K562 (cell line): ENCODE data around the gene B4GALNT2. TPM values are rescaled to one million over a fixed set of nuclear protein-coding genes. Genes with fewer than 3 reads are reported as not detected.

Experiments
- BRF1 ChIP-seq: IDR thresholded peaks from 3 replicates; pipeline ENCODE4 v1.6.1; 2011; ENCODE audit warnings: borderline replicate concordance, mild to moderate bottlenecking; ENCODE audit not compliant: insufficient read length; ENCODE audit errors: extremely low read depth
- C11orf30 ChIP-seq: fragments of 450-650 bp; IDR thresholded peaks from 2 replicates; pipeline ENCODE4 v1.6.1; 2016; ENCODE audit warnings: low read depth, mild to moderate bottlenecking
- CC2D1A ChIP-seq: fragments of 450-650 bp; IDR thresholded peaks from 2 replicates; pipeline ENCODE4 v1.6.1; 2017; ENCODE audit warnings: mild to moderate bottlenecking
- CEBPB ChIP-seq: fragments of 450-650 bp; IDR thresholded peaks from 2 replicates; pipeline ENCODE4 v1.6.1; 2016; ENCODE audit warnings: missing genetic modification characterization, missing compliant biosample characterization
- DMBX1 ChIP-seq: fragments of 250-450 bp; sonication (Bioruptor Pico); IDR thresholded peaks from 2 replicates; pipeline ENCODE4 v1.8.0; 2022; ENCODE audit warnings: inconsistent platforms, mild to moderate bottlenecking, moderate library complexity, borderline replicate concordance
- HDAC6 ChIP-seq: IDR thresholded peaks from 2 replicates; pipeline ENCODE4 v1.6.1; 2012; ENCODE audit warnings: low read depth, mild to moderate bottlenecking, control low read depth, inconsistent platforms, low read length, moderate library complexity
- HDAC8 ChIP-seq: fragments of 450-650 bp; IDR thresholded peaks from 2 replicates; pipeline ENCODE4 v1.6.1; 2016; ENCODE audit warnings: mild to moderate bottlenecking, missing genetic modification characterization, moderate library complexity, missing compliant biosample characterization
- HMG20A ChIP-seq: fragments of 450-650 bp; formaldehyde crosslinking; conservative IDR thresholded peaks from 2 replicates; pipeline ENCODE4 v1.4.0; 2020; ENCODE audit warnings: mild to moderate bottlenecking, mixed read lengths
- HMGN3 ChIP-seq: IDR thresholded peaks from 2 replicates; pipeline ENCODE4 v1.6.1; 2011; ENCODE audit warnings: borderline replicate concordance, low read depth, mild to moderate bottlenecking, mixed read lengths, low read length; ENCODE audit not compliant: insufficient read length; ENCODE audit errors: extremely low read depth
- MCM5 ChIP-seq: fragments of 450-650 bp; IDR thresholded peaks from 2 replicates; pipeline ENCODE4 v1.6.1; 2016; ENCODE audit warnings: low read depth
- MXI1 ChIP-seq: IDR thresholded peaks from 2 replicates; pipeline ENCODE4 v1.6.1; 2011; ENCODE audit warnings: low read depth, mild to moderate bottlenecking, improper control_type of control experiment, low read length
- NFIX ChIP-seq: fragments of 250-450 bp; sonication (Bioruptor Pico); IDR thresholded peaks from 2 replicates; pipeline ENCODE4 v1.4.0; 2020; ENCODE audit warnings: low read depth, mild to moderate bottlenecking, moderate library complexity
- PHB2 ChIP-seq: fragments of 450-650 bp; IDR thresholded peaks from 2 replicates; pipeline ENCODE4 v1.6.1; 2017; ENCODE audit warnings: low read depth
- PHF8 ChIP-seq: fragments of 200-600 bp; sonication (generic); IDR thresholded peaks from 2 replicates; pipeline ENCODE4 v1.6.1; 2012; ENCODE audit warnings: mixed run types, mild to moderate bottlenecking, inconsistent platforms, low read length, moderate library complexity, borderline replicate concordance
- PURB ChIP-seq: sonication (generic); formaldehyde crosslinking; IDR thresholded peaks from 2 replicates; pipeline ENCODE4 v1.9.0; 2021; ENCODE audit warnings: low read depth, mild to moderate bottlenecking, missing genetic modification reagents
- PYGO2 ChIP-seq: fragments of 450-650 bp; IDR thresholded peaks from 2 replicates; pipeline ENCODE4 v1.6.1; 2016; ENCODE audit warnings: mild to moderate bottlenecking, missing genetic modification characterization, moderate library complexity, missing compliant biosample characterization
- RNF2 ChIP-seq: sonication (generic); IDR thresholded peaks from 2 replicates; pipeline ENCODE4 v1.6.1; 2016
- SOX6 ChIP-seq: fragments of 450-650 bp; IDR thresholded peaks from 2 replicates; pipeline ENCODE4 v1.6.1; 2014; ENCODE audit warnings: mild to moderate bottlenecking
- SRSF9 ChIP-seq: fragments of 200-400 bp; formaldehyde crosslinking; IDR thresholded peaks from 2 replicates; pipeline ENCODE4 v1.6.1; 2017; ENCODE audit warnings: low read depth, low read length, borderline replicate concordance
- TCF3 ChIP-seq: sonication (generic); formaldehyde crosslinking; IDR thresholded peaks from 2 replicates; pipeline ENCODE4 v1.4.0; 2020; ENCODE audit warnings: mild to moderate bottlenecking, missing genetic modification reagents
- TEAD4 ChIP-seq, 2 experiments: sonication (generic) in 1 of 2; formaldehyde crosslinking in 1 of 2; IDR thresholded peaks; 2 replicates each; pipeline versions ENCODE4 v1.6.1 to v1.8.0; 2012 to 2022; ENCODE audit warnings: borderline replicate concordance in 1 of 2, inconsistent platforms in 1 of 2, low read length in 1 of 2, mild to moderate bottlenecking in 1 of 2, missing genetic modification reagents in 1 of 2
- ZNF121 ChIP-seq: sonication (generic); formaldehyde crosslinking; conservative IDR thresholded peaks from 2 replicates; pipeline ENCODE4 v1.8.0; 2022; ENCODE audit warnings: missing genetic modification reagents
- ZNF23 ChIP-seq: fragments of 250-450 bp; sonication (Bioruptor Pico); IDR thresholded peaks from 2 replicates; pipeline ENCODE4 v1.4.0; 2020; ENCODE audit warnings: mild to moderate bottlenecking
- ZNF280A ChIP-seq: fragments of 450-650 bp; IDR thresholded peaks from 2 replicates; pipeline ENCODE4 v1.6.1; 2018; ENCODE audit warnings: mild to moderate bottlenecking, low read depth; ENCODE audit not compliant: partially characterized antibody
- ZNF316 ChIP-seq: fragments of 450-650 bp; IDR thresholded peaks from 2 replicates; pipeline ENCODE4 v1.6.1; 2016
- ZNF584 ChIP-seq: fragments of 200-800 bp; sonication (Bioruptor generic); IDR thresholded peaks from 2 replicates; pipeline ENCODE4 v1.6.1; 2016; ENCODE audit warnings: low read depth, mild to moderate bottlenecking, missing genetic modification characterization, missing compliant biosample characterization
- polyA plus RNA-seq, 8 experiments: library from polyadenylated mRNA; depleted of rRNA in 4 of 8; stranded (reverse) in 5 of 8; unstranded in 3 of 8; fragments of >200 nt; fragmentation: Nextera tagmentation in 2 of 8; fragmentation: Illumina TruSeq in 1 of 8; extraction: Ambion mirVana in 2 of 8; extraction: Trizol in 1 of 8; gene quantifications; 2 replicates each; pipeline versions ENCODE4 v1.2.1 to v1.2.3, GENCODE V29; 2011 to 2014; ENCODE audit warnings: inconsistent platforms in 1 of 8, missing spikeins in 1 of 8
- total RNA-seq, 7 experiments: library from RNA; depleted of rRNA in 6 of 7; stranded (reverse); fragments of >200 nt in 6 of 7; fragmentation: Illumina TruSeq in 2 of 7; extraction: Trizol in 2 of 7; gene quantifications; 2 replicates each; pipeline versions ENCODE4 v1.2.1 to v1.2.3, GENCODE V29; 2011 to 2021; ENCODE audit warnings: low replicate concordance in 1 of 7
- TF ChIP-seq, protein P1 (sequence below): fragments of 450-650 bp; IDR thresholded peaks from 2 replicates; pipeline ENCODE4 v1.6.1; 2016
- TF ChIP-seq, protein P2 (sequence below): fragments of 250-450 bp; sonication (Bioruptor Pico); IDR thresholded peaks from 2 replicates; pipeline ENCODE4 v1.8.0; 2022; ENCODE audit warnings: moderate library complexity, mild to moderate bottlenecking, inconsistent platforms

B4GALNT2 gene
- total and polyA plus RNA-seq, 9 of the 15 experiments (the other 6 are each of a cell fraction or from before 2014, with no cell fraction given): not detected

- TF ChIP-seq CC2D1A (no peak), CEBPB (tag) (no peak), BRF1 (no peak), MXI1 (no peak), PHB2 (no peak), ZNF23 (no peak), HMGN3 (no peak), SOX6 (peak; percentile 58; the same call in 1 of the 2 replicates), ZNF121 (CRISPR knock-in tag) (no peak), HDAC8 (no peak), HMG20A (CRISPR knock-in tag) (no peak), RNF2 (no peak), PHF8 (no peak), HDAC6 (no peak), TCF3 (CRISPR knock-in tag) (no peak), PYGO2 (tag) (no peak), DMBX1 (CRISPR knock-in tag) (no peak), MCM5 (no peak), ZNF316 (peak; percentile 86), TEAD4 (IDR thresholded peaks at IDR 0.05; ENCODE audit: low read length) (no peak), TEAD4 (CRISPR knock-in tag; IDR thresholded peaks at IDR 0.05; ENCODE audit: borderline replicate concordance) (no peak), SRSF9 (no peak), NFIX (CRISPR knock-in tag) (no peak), PURB (CRISPR knock-in tag) (no peak), ZNF584 (no peak), C11orf30 (peak; percentile 82), ZNF280A (no peak)
- TF ChIP-seq, protein P1, sequence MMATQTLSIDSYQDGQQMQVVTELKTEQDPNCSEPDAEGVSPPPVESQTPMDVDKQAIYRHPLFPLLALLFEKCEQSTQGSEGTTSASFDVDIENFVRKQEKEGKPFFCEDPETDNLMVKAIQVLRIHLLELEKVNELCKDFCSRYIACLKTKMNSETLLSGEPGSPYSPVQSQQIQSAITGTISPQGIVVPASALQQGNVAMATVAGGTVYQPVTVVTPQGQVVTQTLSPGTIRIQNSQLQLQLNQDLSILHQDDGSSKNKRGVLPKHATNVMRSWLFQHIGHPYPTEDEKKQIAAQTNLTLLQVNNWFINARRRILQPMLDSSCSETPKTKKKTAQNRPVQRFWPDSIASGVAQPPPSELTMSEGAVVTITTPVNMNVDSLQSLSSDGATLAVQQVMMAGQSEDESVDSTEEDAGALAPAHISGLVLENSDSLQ: no peak
- TF ChIP-seq, protein P2, sequence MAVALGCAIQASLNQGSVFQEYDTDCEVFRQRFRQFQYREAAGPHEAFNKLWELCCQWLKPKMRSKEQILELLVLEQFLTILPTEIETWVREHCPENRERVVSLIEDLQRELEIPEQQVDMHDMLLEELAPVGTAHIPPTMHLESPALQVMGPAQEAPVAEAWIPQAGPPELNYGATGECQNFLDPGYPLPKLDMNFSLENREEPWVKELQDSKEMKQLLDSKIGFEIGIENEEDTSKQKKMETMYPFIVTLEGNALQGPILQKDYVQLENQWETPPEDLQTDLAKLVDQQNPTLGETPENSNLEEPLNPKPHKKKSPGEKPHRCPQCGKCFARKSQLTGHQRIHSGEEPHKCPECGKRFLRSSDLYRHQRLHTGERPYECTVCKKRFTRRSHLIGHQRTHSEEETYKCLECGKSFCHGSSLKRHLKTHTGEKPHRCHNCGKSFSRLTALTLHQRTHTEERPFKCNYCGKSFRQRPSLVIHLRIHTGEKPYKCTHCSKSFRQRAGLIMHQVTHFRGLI (CRISPR knock-in tag): no peak
Observed at GRCh38 chr17:49101054-49101534, 31.5 kb upstream of the B4GALNT2 start (continued).
